Measurements from ENCODE around the gene B3GNT5. TPM values are rescaled to one million over a fixed set of nuclear protein-coding genes. Genes with fewer than 3 reads are reported as not detected.

B3GNT5 gene
- total RNA-seq, 4 donors from 2014 or later = 7.9 to 42.0 (median 19.7) TPM

- no peak for DNase-seq (ENCODE audit: low spot score)
- ATAC-seq (ENCODE audit: low FRiP score) = no peak
- TF ChIP-seq CTCF (IDR thresholded peaks at IDR 0.05) = no peak
These were observed 54.7 kb downstream of the B3GNT5 start for GRCh38 chr3:183307749-183308148.

GRCh38 chr3:183308751-183309150 lies 55.7 kb downstream of the B3GNT5 start:
- no peak for TF ChIP-seq CTCF (IDR thresholded peaks at IDR 0.05)
- ATAC-seq (ENCODE audit: low FRiP score) (no peak), DNase-seq (ENCODE audit: low spot score) (no peak)

- ATAC-seq (ENCODE audit: low FRiP score) = no peak
These were observed 56.2 kb downstream of the B3GNT5 start for GRCh38 chr3:183309276-183309675.

GRCh38 chr3:183310936-183311335 lies 57.9 kb downstream of the B3GNT5 start:
- no peak for ATAC-seq (ENCODE audit: low FRiP score)
- TF ChIP-seq CTCF (IDR thresholded peaks at IDR 0.05) = no peak
- DNase-seq (ENCODE audit: low spot score) = no peak

More at GRCh38 chr3:183309276-183309675, 56.2 kb downstream of the B3GNT5 start:
- no peak for TF ChIP-seq CTCF (IDR thresholded peaks at IDR 0.05)
- DNase-seq (ENCODE audit: low spot score) = no peak

GRCh38 chr3:183312433-183312832 lies 59.4 kb downstream of the B3GNT5 start:
- no peak for ATAC-seq (ENCODE audit: low FRiP score)
- TF ChIP-seq CTCF (IDR thresholded peaks at IDR 0.05) = no peak

GRCh38 chr3:183313351-183313750 lies 60.3 kb downstream of the B3GNT5 start:
- DNase-seq (ENCODE audit: low spot score) = no peak
- ATAC-seq (ENCODE audit: low FRiP score) = no peak
- TF ChIP-seq CTCF (IDR thresholded peaks at IDR 0.05) = no peak

More at GRCh38 chr3:183312433-183312832, 59.4 kb downstream of the B3GNT5 start:
- no peak for DNase-seq (ENCODE audit: low spot score)

GRCh38 chr3:183313764-183314163 lies 60.7 kb downstream of the B3GNT5 start:
- no peak for DNase-seq (ENCODE audit: low spot score)
- TF ChIP-seq CTCF (IDR thresholded peaks at IDR 0.05) = no peak
- ATAC-seq (ENCODE audit: low FRiP score) = no peak

Measured in omental fat pad (tissue), 4 donors.